HG03460 (cell line): ENCODE data around the gene PPP2R2D.
"Not testable (repeated sequence)": the region's sequence is repeated elsewhere in the genome, so short reads cannot be mapped to it uniquely, and the experiment has no call there.

Experiments used
- ATAC-seq: cut with Tn5 transposase; IDR thresholded peaks from one replicate; pipeline ENCODE4 v1.9.1; 2021; ENCODE audit not compliant: unreplicated experiment

PPP2R2D gene

GRCh38 chr10:131946321-131946751, 45.5 kb downstream of the PPP2R2D start:
- ATAC-seq, result no peak

- ATAC-seq, result no peak
Observed at GRCh38 chr10:131946880-131947279, 46.1 kb downstream of the PPP2R2D start.

GRCh38 chr10:131947631-131948347, 47.0 kb downstream of the PPP2R2D start:
- ATAC-seq, result no peak

GRCh38 chr10:131948501-131948900, 47.7 kb downstream of the PPP2R2D start:
- ATAC-seq, result no peak

GRCh38 chr10:131949041-131949862, 48.4 kb downstream of the PPP2R2D start:
- no peak for ATAC-seq

- ATAC-seq, result not testable (repeated sequence)
Observed at GRCh38 chr10:131949908-131950307, 49.1 kb downstream of the PPP2R2D start.

- no peak for ATAC-seq
Observed at GRCh38 chr10:131954356-131954965, 53.7 kb downstream of the PPP2R2D start.

- ATAC-seq, result no peak
Observed at GRCh38 chr10:131955591-131956340, 55.0 kb downstream of the PPP2R2D start.

GRCh38 chr10:131959841-131960240, 59.0 kb downstream of the PPP2R2D start:
- ATAC-seq, result no peak

- ATAC-seq, result no peak
Observed at GRCh38 chr10:131960631-131961046, 59.8 kb downstream of the PPP2R2D start.

- ATAC-seq, result no peak
Observed at GRCh38 chr10:131961047-131961776, 60.4 kb downstream of the PPP2R2D start.

- ATAC-seq, result no peak
Observed at GRCh38 chr10:131961777-131962662, 61.2 kb downstream of the PPP2R2D start.

GRCh38 chr10:131963350-131963749, 62.5 kb downstream of the PPP2R2D start:
- no peak for ATAC-seq

- ATAC-seq, result no peak
Observed at GRCh38 chr10:131963811-131964210, 63.0 kb downstream of the PPP2R2D start.

- ATAC-seq, result no peak
Observed at GRCh38 chr10:131964298-131964697, 63.5 kb downstream of the PPP2R2D start.

- no peak for ATAC-seq
Observed at GRCh38 chr10:131968949-131969348, 68.1 kb downstream of the PPP2R2D start.

- no peak for ATAC-seq
Observed at GRCh38 chr10:131970946-131971345, 70.1 kb downstream of the PPP2R2D start.

- no peak for ATAC-seq
Observed at GRCh38 chr10:131971591-131971990, 70.8 kb downstream of the PPP2R2D start.

- no peak for ATAC-seq
Observed at GRCh38 chr10:131972474-131973071, 71.8 kb downstream of the PPP2R2D start.
